ENCODE data around the gene ITGB3. TPM values are rescaled to one million over a fixed set of nuclear protein-coding genes. Genes with fewer than 3 reads are reported as not detected.

Gene ITGB3
- total and polyA plus RNA-seq, 2 of the 8 experiments (the other 6 are each of a cell fraction or from before 2014, with no cell fraction given), result 0.08 to 0.09 TPM

GRCh38 chr17:47323382-47324223 is 70.0 kb downstream of the ITGB3 start, which contains the start of gene EFCAB13 (continued):
- TF ChIP-seq KDM5A (IDR thresholded peaks at IDR 0.05; ENCODE audit: low read length) (no peak), BACH1 (IDR thresholded peaks at IDR 0.05; ENCODE audit: low read length) (no peak), TCF12 (IDR thresholded peaks at IDR 0.05; ENCODE audit: low read depth, low read length) (no peak), ZNF274 (IDR thresholded peaks at IDR 0.05; ENCODE audit: borderline replicate concordance, extremely low read depth, low read length) (no peak), PHF8 (conservative IDR thresholded peaks at IDR 0.05; ENCODE audit: low read depth, low read length) (peak; percentile 77), RAD21 (IDR thresholded peaks at IDR 0.05 in 1 of 2, conservative IDR thresholded peaks at IDR 0.05 in 1 of 2; ENCODE audit: low read depth in 2 of 2, low read length in 2 of 2) (peak; percentile 5 to 15; a peak in 2 of 4 replicates), KDM1A (IDR thresholded peaks at IDR 0.05; ENCODE audit: borderline replicate concordance, low read length) (no peak), FOSL1 (IDR thresholded peaks at IDR 0.05; ENCODE audit: insufficient read depth, low read depth, low read length) (no peak)
